ENCODE measurements around the gene GATA2.

DNA sequence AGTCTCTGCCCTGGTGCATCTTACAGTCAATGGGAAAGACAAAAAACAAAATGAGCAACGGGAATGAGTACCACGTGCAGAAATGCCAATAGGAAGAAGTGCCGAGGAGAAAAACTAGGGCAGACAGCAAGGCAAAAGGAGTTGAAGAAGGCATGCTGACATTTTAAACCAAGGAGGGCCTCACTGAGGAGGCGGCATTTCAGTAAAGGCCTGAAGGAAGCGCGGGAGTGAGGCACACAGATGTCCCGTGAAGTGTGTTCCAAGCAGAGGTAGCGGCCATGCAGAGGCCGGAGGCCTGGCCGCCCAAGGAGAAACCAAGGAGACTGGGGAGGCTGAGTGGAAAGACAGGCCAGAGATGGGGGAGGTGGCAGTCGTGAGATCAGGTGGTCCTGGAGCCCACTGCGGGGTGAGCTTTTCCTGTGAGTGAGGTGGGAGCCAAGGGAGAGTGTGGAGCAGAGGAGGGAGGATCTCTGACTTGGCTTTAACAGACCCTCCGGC lies 61.1 kb downstream of the GATA2 start:
- TF ChIP-seq POLR2A (IDR thresholded peaks at IDR 0.05), result no peak
- TF ChIP-seq EP300 (IDR thresholded peaks at IDR 0.05), result no peak
- TF ChIP-seq, protein P1, sequence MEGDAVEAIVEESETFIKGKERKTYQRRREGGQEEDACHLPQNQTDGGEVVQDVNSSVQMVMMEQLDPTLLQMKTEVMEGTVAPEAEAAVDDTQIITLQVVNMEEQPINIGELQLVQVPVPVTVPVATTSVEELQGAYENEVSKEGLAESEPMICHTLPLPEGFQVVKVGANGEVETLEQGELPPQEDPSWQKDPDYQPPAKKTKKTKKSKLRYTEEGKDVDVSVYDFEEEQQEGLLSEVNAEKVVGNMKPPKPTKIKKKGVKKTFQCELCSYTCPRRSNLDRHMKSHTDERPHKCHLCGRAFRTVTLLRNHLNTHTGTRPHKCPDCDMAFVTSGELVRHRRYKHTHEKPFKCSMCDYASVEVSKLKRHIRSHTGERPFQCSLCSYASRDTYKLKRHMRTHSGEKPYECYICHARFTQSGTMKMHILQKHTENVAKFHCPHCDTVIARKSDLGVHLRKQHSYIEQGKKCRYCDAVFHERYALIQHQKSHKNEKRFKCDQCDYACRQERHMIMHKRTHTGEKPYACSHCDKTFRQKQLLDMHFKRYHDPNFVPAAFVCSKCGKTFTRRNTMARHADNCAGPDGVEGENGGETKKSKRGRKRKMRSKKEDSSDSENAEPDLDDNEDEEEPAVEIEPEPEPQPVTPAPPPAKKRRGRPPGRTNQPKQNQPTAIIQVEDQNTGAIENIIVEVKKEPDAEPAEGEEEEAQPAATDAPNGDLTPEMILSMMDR (IDR thresholded peaks at IDR 0.05), result no peak

All from gastroesophageal sphincter (tissue), 3 donors.